Stimulated activated CD8-positive, alpha-beta memory T cell treated with anti-CD3 and anti-CD28 coated beads, Interleukin-15, amount 100 ng/mL, for 48 hours (primary cell): ENCODE results near the gene METTL15.
"Not testable (repeated sequence)": the region's sequence is repeated elsewhere in the genome, so short reads cannot be mapped to it uniquely, and the experiment has no call there.

ENCODE experiments used
- DNase-seq, 2 donors: peaks; one replicate each; pipeline ENCODE4 v3.0.0-alpha.2; 2020; ENCODE audit warnings: low read depth in 2 of 2

Gene METTL15

DNA sequence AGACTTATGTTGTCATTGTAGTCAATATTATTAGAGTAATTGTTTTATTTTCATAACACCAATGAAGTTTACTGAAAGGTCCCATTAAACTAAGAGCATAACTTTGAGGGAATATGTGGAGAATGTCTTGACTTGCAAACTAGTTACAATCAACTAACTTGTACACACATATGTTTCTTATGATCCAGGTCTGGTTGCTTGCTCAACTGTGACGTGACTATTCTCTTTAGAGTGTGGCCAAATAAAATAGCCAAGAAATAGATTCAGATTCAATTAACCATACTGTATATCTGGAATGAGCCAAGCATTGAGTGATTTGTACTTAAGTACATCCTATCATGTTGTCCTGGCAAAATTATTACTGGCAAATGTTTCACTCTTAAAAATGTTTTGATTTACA is 101.7 kb downstream of the METTL15 start:
- DNase-seq, result no peak

DNA sequence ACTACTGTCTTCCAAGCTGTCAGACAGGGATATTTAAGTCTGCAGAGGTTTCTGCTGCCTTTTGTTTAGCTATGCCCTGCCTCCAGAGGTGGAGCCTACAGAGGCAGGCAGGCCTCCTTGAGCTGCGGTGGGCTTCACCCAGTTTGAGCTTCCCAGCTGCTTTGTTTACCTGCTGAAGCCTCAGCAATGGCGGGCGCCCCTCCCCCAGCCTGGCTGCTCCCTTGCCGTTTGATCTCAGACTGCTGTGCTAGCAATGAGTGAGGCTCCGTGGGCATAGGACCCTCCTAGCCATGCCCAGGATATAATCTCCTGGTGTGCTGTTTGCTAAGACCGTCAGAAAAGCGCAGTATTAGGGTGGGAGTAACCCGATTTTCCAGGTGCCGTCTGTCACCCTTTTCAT is 113.9 kb downstream of the METTL15 start:
- not testable (repeated sequence) for DNase-seq

DNA sequence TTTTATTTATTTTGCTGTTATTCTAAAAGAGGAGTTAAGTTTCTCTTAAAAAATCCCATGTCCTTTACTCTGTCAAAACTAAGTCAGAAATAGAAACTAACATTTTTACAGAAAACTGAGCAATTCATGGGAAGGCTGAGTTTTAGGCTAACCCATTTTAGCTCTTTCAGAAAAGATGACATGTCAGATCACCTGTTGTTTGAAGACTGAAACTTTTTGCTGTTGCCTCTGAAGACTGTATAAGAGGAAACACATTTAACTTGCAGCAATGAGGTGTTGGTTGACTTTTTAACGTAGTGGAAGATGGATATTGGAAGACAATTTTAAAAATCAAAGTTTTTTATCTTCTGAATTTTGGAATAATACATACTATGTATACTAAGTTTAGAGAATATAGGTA is 115.4 kb downstream of the METTL15 start:
- no peak for DNase-seq

DNA sequence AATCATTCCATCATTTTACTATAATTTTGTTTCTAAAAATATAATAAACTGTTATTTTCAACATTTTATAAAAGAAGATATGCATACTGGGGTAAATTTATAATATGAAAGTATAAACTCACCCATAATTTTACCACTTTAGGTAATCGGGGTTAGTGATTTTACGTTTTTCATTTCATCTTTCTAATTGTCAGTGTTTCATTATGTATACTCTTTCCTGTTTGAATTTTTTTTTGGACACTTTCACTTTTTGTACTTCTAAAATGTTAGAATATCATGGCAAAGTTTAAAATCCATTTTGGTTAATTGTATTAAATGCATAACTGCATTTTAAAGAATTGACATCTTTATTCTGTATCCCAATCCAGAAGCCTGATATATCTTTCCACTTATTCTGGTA is 115.8 kb downstream of the METTL15 start:
- no peak for DNase-seq

DNA sequence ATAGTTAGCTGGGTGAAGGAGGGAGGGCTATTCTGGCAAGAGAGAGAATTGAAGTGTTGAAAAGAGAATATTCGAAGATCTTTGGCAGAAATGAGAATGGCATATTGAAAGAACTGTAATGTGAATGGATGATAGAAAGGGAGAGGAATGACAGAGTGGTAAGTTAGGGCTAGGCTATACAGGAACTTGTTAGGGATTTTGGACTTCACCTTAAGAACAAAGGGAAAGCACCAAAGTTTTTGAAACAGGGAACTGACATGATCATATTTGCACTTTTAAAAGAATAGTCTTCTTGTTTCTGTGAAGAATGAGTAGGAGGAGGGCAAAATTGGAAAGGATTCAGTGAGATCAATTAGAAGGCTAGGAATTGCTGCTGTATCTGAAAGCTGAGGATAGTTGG is 119.3 kb downstream of the METTL15 start:
- DNase-seq, result no peak

DNA sequence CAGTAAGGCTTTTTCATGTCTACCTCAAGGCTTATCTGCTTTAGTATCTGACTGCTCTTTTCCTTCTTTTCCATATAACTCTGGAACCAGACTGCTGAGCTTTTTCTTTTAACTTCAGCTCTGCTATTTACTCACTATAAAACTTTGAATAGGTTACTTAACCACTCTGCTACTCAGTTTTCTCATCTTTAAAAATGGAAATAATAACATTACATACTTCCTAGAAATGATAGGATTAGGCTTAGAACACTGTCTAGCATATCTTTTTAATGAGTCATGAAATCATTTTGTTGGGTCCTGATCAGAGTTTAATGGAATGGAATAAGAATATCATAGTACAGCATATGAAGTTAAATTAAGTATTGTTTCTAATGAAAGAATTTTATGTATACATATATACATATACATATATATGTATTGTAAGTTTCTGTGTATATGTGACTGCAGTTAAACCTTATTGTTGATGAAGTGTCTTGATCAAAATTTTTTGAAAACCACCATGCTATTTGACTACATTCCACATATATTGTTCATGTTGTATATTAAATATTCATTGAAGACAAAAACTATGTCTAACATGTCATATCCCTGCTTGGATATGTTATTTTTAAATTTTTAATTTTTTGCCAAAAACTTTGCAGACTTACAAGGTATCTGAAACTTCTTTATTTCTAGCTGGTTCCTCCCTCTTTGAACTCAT is 120.2 kb downstream of the METTL15 start:
- DNase-seq, result no peak

DNA sequence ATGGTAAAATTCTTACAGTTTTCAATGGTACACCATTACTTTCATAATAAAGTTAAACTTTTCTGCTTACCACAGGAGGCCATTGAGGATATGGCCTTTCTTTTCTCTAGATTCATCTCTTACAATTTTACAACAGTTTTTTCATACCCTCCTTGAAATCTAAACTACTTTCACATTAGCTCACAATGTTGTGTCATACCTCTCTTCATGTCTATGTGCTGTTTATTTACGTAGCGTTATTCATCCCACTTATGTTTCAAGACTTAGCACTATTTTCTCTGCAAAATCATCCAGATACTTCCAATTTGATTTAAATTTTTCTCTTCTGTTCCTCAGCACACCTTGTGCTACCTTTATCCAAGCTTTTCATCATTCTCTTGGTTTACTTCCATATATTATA is 123.3 kb downstream of the METTL15 start:
- DNase-seq, result no peak

DNA sequence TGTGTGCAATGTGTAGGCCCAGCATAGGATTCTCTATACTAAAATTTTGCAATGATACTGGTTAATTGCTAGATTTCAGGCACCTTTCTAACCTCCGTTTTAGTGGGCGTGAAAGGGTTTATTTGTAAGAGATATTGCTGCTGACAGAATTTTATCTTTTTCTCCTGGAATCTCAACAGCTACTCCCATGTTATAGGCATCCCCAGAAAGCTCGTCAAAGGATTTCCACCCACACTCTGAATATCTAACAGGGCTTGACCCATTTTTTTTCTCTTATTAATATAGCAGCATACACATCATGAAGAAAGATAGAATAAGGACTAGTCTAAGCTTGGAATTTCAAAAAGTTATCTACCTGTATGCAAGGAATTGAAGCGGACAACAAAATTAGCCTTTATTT is 124.5 kb downstream of the METTL15 start:
- DNase-seq, result no peak

DNA sequence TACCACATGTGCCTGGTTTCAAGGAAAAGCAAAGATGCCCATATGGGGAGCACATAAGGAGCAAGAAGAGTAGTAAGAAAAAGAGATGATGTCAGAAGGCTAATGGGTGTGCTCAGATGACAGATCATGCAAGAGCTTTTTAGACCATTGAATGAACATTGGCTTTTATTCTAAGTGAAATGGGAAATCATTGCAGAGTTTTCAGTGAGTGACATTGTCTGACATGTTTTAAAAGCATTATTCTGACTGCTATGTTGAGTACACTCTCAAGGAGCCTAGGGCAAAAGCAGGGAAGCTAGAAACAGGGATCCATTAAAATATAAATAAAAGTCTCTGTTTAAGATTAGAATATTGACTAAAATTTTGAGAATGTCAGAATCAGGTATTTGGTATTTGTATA is 133.6 kb downstream of the METTL15 start:
- no peak for DNase-seq

DNA sequence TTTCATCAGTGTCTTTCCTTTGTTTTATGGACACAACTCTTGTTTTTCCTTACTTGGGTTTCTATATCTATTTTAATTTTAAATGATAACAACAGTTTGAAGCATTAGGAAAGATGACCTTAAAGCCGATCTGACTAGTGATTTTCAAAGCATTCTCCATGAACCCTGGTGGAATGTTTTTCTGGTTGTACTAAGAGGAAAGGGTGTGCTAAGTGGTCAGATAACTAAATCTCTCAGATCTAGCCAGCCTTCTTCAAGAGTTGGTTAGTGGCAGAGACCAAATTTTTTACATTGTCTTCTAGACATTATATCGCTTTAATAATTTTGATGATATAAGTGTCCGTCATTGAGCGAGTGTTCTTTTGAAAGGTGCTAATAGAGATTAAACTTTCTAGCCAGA is 134.4 kb downstream of the METTL15 start:
- no peak for DNase-seq

DNA sequence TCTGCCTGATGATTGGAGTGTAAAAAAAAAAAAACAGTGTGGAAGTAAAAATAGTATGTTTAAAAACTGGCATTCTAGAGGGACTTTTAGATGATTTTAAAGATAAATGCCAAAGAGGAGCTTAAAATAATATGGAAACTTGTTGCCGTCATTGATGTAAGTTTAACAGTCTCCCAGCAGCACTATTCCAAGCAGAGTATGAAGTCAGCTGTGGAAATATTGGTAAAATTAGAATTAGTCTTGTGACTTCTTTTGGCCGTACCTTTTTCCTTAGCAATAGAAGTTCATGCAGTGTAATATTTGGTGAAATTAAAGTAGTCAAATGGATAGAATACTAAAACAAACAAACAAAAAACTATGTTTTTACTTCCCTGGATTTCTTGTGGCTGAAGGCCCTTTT is 134.9 kb downstream of the METTL15 start:
- DNase-seq, result no peak

DNA sequence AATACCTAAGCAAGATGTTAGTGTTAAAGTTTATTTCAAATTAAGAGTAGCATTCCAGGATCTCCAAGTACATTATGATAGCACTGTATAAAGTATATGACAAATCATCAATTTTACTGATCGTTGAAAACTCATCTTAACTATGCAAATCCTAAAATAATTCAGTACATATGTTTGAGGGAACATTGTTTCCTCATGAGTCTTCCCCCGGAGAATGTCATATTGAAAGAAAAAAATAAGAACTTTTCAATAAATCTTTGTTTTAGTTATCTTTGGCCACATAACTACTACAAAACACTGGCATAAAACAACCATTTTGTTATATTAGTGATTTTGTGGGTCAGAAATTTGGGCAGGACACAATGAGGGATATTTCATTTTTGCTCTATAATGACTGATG is 135.4 kb downstream of the METTL15 start:
- no peak for DNase-seq

DNA sequence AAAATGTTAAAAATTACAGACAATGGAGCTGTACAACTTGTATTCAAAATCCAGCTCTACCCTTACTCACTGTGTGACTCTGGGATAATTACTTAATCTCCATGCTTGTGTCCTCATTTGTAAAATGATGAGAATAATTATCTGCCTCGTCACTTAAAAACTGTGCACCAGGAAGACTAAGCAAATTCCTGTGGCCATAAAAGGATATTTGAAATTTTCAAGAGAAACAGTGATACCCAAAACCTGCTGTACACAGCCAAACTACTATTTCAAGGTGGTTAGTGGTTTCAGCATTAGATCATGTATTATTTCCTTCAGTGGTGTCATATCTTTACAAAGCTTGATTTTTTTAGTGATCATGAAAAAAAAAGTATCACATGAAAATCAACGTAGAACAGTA is 136.9 kb downstream of the METTL15 start:
- no peak for DNase-seq

DNA sequence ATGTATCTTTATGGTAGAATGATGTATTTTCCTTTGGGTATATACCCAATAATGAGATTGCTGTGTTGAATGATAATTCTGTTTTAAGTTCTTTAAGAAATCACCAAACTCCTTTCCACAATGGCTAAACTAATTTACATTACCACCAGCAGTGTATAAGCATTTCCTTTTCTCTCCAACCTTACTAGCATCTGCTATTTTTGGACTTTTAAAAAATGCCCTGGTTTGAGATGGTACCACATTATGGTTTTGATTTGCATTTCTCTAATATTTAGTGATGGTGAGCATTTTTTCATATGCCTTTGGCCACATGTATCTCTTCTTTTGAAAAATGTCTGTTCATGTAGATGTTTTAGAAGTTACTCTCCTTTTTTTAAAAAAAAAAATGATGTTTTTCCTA is 142.0 kb downstream of the METTL15 start:
- no peak for DNase-seq

DNA sequence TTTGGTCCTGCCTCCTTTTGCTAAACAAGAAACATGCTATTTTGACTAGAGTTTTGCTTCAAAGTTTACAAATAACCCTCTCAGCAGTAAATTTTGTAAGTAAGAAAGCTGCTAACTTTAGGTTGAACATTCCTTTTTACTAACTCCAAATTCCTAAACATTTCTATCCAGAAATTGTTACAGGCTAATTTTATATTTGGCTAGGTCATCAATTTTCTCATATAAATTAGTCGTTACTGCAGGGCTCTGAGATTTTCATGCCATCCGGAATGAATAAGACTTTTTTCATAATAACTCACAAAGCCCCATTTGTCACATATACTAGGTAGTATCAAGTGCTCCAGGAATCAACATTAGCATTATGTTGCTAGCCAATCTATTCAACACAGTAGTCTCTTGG is 143.1 kb downstream of the METTL15 start:
- no peak for DNase-seq

DNA sequence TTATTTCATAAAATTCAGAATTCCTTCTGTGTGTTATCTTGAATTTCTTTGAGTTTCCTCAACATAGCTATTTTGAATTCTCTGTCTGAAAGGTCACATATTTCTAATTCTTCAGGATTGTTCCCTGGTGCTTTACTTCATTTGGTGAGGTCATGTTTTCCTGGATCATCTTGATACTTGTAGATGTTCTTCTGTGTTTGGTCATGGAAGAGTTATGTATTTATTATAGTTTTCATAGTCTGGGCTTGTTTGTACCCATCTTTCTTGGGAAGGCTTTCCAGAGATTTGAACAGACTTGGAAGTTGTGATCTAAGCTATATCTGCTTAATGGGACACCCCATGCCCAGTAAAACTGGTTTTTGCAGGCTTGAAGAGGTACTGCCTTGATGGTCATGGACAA is 149.6 kb downstream of the METTL15 start:
- no peak for DNase-seq

DNA sequence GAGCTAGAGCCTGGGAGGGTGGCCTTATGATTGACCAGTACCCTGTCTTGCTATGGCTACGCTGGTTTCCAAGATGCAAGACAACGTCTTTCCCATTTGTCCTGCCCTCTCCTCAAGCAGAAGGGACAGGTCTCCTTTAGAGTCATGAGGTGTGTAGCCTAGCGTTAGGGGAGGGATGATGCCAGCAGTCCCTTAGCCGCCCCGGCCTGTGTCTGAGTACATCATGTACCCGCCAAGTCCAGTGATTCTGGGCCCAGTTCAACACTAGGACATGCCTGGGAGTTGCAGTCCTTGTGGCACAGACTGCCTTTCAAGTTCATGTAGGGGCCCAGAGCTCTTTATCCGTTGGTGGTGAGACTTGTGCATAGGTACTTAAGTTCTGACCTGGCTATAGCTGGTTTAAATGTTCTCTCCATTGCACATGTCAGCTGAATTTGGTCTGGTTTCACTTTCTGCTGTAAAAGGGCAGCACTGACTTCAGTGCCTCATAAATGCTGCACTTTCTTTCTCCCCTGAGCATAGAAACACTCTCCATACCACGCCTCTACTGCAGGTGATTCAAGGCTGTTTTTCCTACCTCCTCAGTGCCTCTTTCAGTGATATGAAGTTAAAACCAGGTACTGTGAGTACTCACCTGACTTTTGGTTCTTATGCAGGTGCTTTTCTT is 151.1 kb downstream of the METTL15 start:
- DNase-seq, result no peak

DNA sequence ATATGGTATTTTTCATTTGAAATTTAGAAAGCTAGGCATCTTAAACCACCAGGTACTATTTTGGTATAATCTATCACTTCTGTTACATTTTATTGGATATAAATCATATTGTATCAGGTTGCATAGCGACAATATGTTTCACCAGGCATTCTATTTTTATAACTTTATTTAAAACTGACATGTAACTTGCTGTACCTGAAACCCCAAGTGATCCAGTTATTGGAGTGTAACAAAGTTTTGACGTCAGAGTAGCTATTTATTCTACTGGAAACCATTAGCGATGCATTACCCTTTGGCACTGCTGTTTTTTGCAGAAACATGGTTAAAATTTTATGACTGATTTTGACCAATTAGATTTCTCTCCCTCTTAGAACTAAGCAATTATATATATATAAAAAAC is 160.7 kb downstream of the METTL15 start:
- DNase-seq, result no peak

DNA sequence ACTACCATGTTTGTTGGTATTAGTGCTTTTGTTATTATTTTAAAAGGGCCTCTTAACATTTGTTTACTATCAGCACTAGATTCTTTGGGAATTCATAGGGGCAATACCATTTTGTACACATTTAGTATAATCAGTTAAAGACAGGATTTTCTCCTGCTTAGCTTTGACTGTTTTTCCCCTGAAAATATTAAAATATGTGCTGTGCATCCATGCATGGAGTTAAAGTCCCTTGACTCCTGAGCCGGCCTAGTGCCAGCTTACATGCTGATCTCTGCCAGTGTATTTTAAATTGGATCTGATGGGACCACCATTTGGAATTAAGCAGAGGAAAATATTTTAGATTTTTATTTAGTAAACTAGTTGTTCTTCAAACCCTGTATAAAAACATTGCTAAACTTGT is 161.4 kb downstream of the METTL15 start:
- DNase-seq, result no peak

DNA sequence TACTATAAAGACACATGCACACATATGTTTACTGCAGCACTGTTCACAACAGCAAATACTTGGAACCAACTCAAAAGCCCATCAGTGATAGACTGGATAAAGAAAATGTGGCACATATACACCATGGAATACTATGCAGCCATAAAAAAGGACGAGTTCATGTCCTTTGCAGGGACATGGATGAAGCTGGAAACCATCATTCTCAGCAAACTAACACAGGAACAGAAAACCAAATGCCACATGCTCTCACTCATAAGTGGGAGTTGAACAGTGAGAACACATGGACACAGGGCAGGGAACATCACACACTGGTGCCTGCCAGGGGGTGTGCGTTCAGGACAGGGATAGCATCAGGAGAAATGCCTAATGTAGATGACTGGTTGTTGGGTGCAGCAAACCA is 164.1 kb downstream of the METTL15 start:
- DNase-seq, result not testable (repeated sequence)

DNA sequence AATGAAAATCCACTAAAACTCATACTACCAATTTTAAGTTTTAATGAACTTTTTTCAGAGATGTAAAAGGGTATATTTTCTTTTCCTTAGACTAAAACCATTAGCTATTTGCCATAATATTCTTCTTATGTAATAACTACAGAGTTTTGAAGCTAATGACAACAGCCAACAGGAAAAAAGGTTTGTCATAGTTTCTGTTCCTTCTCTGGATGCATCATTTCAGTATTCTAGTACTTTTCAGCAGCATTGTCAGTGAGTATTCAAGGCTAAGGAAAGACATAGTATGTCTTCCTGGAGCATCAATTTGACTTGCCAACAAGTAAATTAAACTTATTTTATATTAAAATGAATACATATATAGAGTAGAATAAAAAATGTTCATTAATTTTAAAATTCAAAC is 166.0 kb downstream of the METTL15 start:
- DNase-seq, result no peak

DNA sequence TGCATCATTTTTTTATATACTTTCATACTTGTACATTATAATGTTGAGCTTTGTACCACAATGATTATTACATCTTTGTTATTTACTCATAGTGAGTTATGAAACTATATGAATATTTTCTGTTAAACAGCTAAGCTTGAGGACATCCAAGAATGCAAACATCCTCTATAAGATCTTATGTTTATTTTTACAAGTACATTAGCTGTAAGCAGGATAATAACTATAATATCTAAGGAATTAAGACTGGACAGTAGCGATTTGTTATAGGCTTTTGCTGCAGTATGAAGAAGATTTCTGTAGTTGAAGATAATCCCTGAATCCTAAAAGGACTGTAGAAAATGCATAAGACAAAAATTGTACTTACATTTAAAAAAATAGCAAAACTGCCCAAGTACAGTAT is 176.0 kb downstream of the METTL15 start:
- DNase-seq, result no peak

DNA sequence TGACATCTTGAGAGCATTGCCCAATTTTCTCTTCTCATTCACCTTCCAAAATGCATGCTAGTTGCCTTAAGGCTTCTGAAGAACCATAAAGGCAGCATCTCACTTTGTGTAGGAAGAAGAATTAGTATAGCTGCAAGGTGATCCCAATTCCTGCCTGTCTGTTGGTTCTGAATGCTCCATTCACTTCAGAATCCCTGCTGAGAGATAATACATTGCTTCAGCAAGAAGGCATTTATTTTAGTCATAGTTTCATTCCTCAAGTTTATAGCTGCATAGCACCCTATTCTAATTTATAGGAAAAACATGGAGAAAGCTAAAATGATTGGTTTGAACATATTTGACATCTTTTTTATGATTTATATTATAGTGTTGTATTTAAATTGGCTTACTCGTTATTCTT is 181.3 kb downstream of the METTL15 start:
- no peak for DNase-seq

DNA sequence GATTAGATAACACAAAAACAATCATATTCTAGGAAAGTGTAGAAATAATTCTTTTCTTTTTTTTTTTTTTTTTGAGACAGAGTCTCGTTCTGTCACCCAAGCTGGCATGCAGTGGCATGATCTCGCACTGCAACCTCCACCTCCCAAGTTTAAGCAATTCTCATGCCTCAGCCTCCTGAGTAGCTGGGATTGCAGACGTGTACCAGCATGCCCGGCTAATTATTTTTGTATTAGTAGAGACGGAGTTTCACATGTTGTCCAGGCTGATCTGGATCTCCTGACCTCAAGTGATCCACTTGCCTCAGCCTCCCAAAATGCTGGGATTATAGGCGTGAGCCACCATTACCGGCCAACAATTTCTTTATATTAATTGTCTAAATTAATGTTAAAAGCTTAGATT is 182.8 kb downstream of the METTL15 start:
- DNase-seq, result not testable (repeated sequence)
